K562 (cell line): ENCODE measurements around the gene DOK1. TPM values are rescaled to one million over a fixed set of nuclear protein-coding genes. Genes with fewer than 3 reads are reported as not detected.

ENCODE experiments used
- BCL6 ChIP-seq: fragments of 250-450 bp; sonication (Bioruptor Pico); IDR thresholded peaks from 2 replicates; pipeline ENCODE4 v1.4.0; 2020
- C11orf30 ChIP-seq: fragments of 450-650 bp; IDR thresholded peaks from 2 replicates; pipeline ENCODE4 v1.6.1; 2016; ENCODE audit warnings: low read depth, mild to moderate bottlenecking
- E2F8 ChIP-seq: fragments of 450-650 bp; IDR thresholded peaks from 2 replicates; pipeline ENCODE4 v1.7.1; 2018; ENCODE audit warnings: mild to moderate bottlenecking, low read depth; ENCODE audit not compliant: partially characterized antibody
- EZH2 ChIP-seq: IDR thresholded peaks from 2 replicates; pipeline ENCODE4 v1.6.1; 2012; ENCODE audit warnings: low read depth, mild to moderate bottlenecking, inconsistent platforms, low read length, borderline replicate concordance
- HCFC1 ChIP-seq: IDR thresholded peaks from 2 replicates; pipeline ENCODE4 v1.6.1; 2012; ENCODE audit warnings: low read depth, low read length, improper control_type of control experiment
- NR2C2 ChIP-seq, 2 experiments: fragments of 200-800 bp in 1 of 2; sonication (Bioruptor generic) in 1 of 2; sonication (generic) in 1 of 2; formaldehyde crosslinking in 1 of 2; IDR thresholded peaks; 2 replicates each; pipeline versions ENCODE4 v1.6.1 to v1.8.0; 2016 to 2022; ENCODE audit warnings: mild to moderate bottlenecking in 1 of 2, missing compliant biosample characterization in 1 of 2, missing genetic modification characterization in 1 of 2, missing genetic modification reagents in 1 of 2
- NUFIP1 ChIP-seq: fragments of 450-650 bp; IDR thresholded peaks from 2 replicates; pipeline ENCODE4 v1.6.1; 2018; ENCODE audit not compliant: partially characterized antibody
- PKNOX1 ChIP-seq: fragments of 450-650 bp; IDR thresholded peaks from 2 replicates; pipeline ENCODE4 v1.6.1; 2016
- POLR2A ChIP-seq: fragments of 450-650 bp; conservative IDR thresholded peaks from 2 replicates; pipeline ENCODE4 v1.6.1; 2016
- RB1 ChIP-seq: fragments of 450-650 bp; IDR thresholded peaks from 2 replicates; pipeline ENCODE4 v1.6.1; 2017; ENCODE audit warnings: low read depth, mild to moderate bottlenecking
- RBM14 ChIP-seq: fragments of 200-400 bp; formaldehyde crosslinking; IDR thresholded peaks from 2 replicates; pipeline ENCODE4 v1.6.1; 2018; ENCODE audit warnings: low read depth, mild to moderate bottlenecking, low read length, moderate library complexity, borderline replicate concordance; ENCODE audit not compliant: insufficient read depth
- RBM34 ChIP-seq: fragments of 200-400 bp; formaldehyde crosslinking; IDR thresholded peaks from 2 replicates; pipeline ENCODE4 v1.6.1; 2018; ENCODE audit warnings: low read length, borderline replicate concordance; ENCODE audit not compliant: insufficient read depth
- RNF2 ChIP-seq: sonication (generic); IDR thresholded peaks from 2 replicates; pipeline ENCODE4 v1.6.1; 2016
- SLC30A9 ChIP-seq: fragments of 250-450 bp; sonication (Bioruptor Pico); IDR thresholded peaks from 2 replicates; pipeline ENCODE4 v1.8.0; 2022; ENCODE audit warnings: mild to moderate bottlenecking, moderate library complexity
- SOX6 ChIP-seq: fragments of 450-650 bp; IDR thresholded peaks from 2 replicates; pipeline ENCODE4 v1.6.1; 2014; ENCODE audit warnings: mild to moderate bottlenecking
- USF2 ChIP-seq: sonication (generic); formaldehyde crosslinking; IDR thresholded peaks from 2 replicates; pipeline ENCODE4 v1.5.0; 2020; ENCODE audit warnings: missing genetic modification reagents
- ZEB2 ChIP-seq: fragments of 450-650 bp; IDR thresholded peaks from 2 replicates; pipeline ENCODE4 v1.6.1; 2016
- ZNF133 ChIP-seq: fragments of 250-450 bp; sonication (Bioruptor Pico); IDR thresholded peaks from 2 replicates; pipeline ENCODE4 v1.4.0; 2020; ENCODE audit warnings: mild to moderate bottlenecking
- ZNF408 ChIP-seq: fragments of 250-450 bp; sonication (Bioruptor Pico); IDR thresholded peaks from 2 replicates; pipeline ENCODE4 v1.4.0; 2020; ENCODE audit warnings: low read depth, mild to moderate bottlenecking, moderate library complexity
- ZNF518B ChIP-seq: fragments of 250-450 bp; sonication (Bioruptor Pico); IDR thresholded peaks from 2 replicates; pipeline ENCODE4 v1.5.0; 2021; ENCODE audit warnings: mild to moderate bottlenecking, moderate library complexity
- ZNF76 ChIP-seq: fragments of 250-450 bp; sonication (Bioruptor Pico); IDR thresholded peaks from 2 replicates; pipeline ENCODE4 v1.4.0; 2020; ENCODE audit warnings: mild to moderate bottlenecking, moderate library complexity, borderline replicate concordance
- polyA plus RNA-seq, 8 experiments: library from polyadenylated mRNA; depleted of rRNA in 4 of 8; stranded (reverse) in 5 of 8; unstranded in 3 of 8; fragments of >200 nt; fragmentation: Nextera tagmentation in 2 of 8; fragmentation: Illumina TruSeq in 1 of 8; extraction: Ambion mirVana in 2 of 8; extraction: Trizol in 1 of 8; gene quantifications; 2 replicates each; pipeline versions ENCODE4 v1.2.1 to v1.2.3, GENCODE V29; 2011 to 2014; ENCODE audit warnings: inconsistent platforms in 1 of 8, missing spikeins in 1 of 8
- total RNA-seq, 7 experiments: library from RNA; depleted of rRNA in 6 of 7; stranded (reverse); fragments of >200 nt in 6 of 7; fragmentation: Illumina TruSeq in 2 of 7; extraction: Trizol in 2 of 7; gene quantifications; 2 replicates each; pipeline versions ENCODE4 v1.2.1 to v1.2.3, GENCODE V29; 2011 to 2021; ENCODE audit warnings: low replicate concordance in 1 of 7

DOK1 gene
- total and polyA plus RNA-seq, 9 of the 15 experiments (the other 6 are each of a cell fraction or from before 2014, with no cell fraction given): 0.59 to 36.4 (median 16.1) TPM

GRCh38 chr2:74573747-74574562 is 19.4 kb downstream of the DOK1 start (continued):
- TF ChIP-seq SLC30A9 (no peak), ZNF76 (CRISPR knock-in tag) (no peak), USF2 (CRISPR knock-in tag) (no peak), POLR2A (0 out of 2 replicates have a peak, but pooled peaks have one; percentile 24), RNF2 (no peak), ZNF518B (CRISPR knock-in tag) (no peak), RB1 (no peak), RBM34 (no peak), NUFIP1 (no peak), ZNF408 (no peak), PKNOX1 (no peak), ZNF133 (no peak), SOX6 (0 out of 2 replicates have a peak, but pooled peaks have one; percentile 6), E2F8 (peak; percentile 63), C11orf30 (no peak), BCL6 (CRISPR knock-in tag) (no peak), HCFC1 (no peak), ZEB2 (no peak), NR2C2 (CRISPR knock-in tag; IDR thresholded peaks at IDR 0.05) (no peak), NR2C2 (tag; IDR thresholded peaks at IDR 0.05) (no peak), EZH2 (no peak), RBM14 (no peak)
